ENCODE results near the gene TNNT1.
A peak's percentile ranks its signal among the peaks of the same experiment; 100 is the strongest.

- TF ChIP-seq POLR2A (IDR thresholded peaks at IDR 0.05) (no peak), CTCF (IDR thresholded peaks at IDR 0.05) (peak in 4 of 6 experiments; percentile 17 to 31 (median 26))
These were observed 17.0 kb upstream of the TNNT1 start for GRCh38 chr19:55165952-55166529.
